ENCODE measurements around the gene RAB43.
A peak's percentile ranks its signal among the peaks of the same experiment; 100 is the strongest.

Gene RAB43

GRCh38 chr3:129065016-129065719, 56.4 kb downstream of the RAB43 start:
- H3K27ac ChIP-seq: peak overlapping the region; percentile 82; the same call in 1 of the 2 replicates
- no peak for TF ChIP-seq CTCF (conservative IDR thresholded peaks at IDR 0.05)

- no peak overlapping the region for H3K27ac ChIP-seq
- no peak for TF ChIP-seq CTCF (conservative IDR thresholded peaks at IDR 0.05)
Measured at GRCh38 chr3:129063841-129064482, 57.6 kb downstream of the RAB43 start.

GRCh38 chr3:129063091-129063640, 58.4 kb downstream of the RAB43 start:
- TF ChIP-seq CTCF (conservative IDR thresholded peaks at IDR 0.05): no peak
- no peak overlapping the region for H3K27ac ChIP-seq

GRCh38 chr3:129061888-129062834, 59.4 kb downstream of the RAB43 start:
- no peak for TF ChIP-seq CTCF (conservative IDR thresholded peaks at IDR 0.05)
- H3K27ac ChIP-seq: no peak overlapping the region

GRCh38 chr3:129061023-129061887, 60.3 kb downstream of the RAB43 start:
- TF ChIP-seq CTCF (conservative IDR thresholded peaks at IDR 0.05): no peak
- no peak overlapping the region; the same call in 1 of the 2 replicates for H3K27ac ChIP-seq

- H3K27ac ChIP-seq: peak within 1 kb of the TSS; percentile 64
- TF ChIP-seq CTCF (conservative IDR thresholded peaks at IDR 0.05): no peak
Measured at GRCh38 chr3:129060276-129061022, 61.2 kb downstream of the RAB43 start, which contains the start of gene GP9. TSS of gene GP9 (plus strand) at chr3:129060779. CDS start at chr3:129061740, 961 bp downstream.

Measured in VCaP (cell line).